Stimulated activated CD8-positive, alpha-beta memory T cell treated with anti-CD3 and anti-CD28 coated beads, Interleukin-12 subunit alpha, Interleukin-12 subunit beta, amount 100 ng/mL, for 1 hour (primary cell): ENCODE results near the gene SLC22A4.

Source experiments
- DNase-seq: peaks from one replicate; pipeline ENCODE4 v3.0.0-alpha.2; 2020; ENCODE audit warnings: low read depth

Gene SLC22A4

DNA sequence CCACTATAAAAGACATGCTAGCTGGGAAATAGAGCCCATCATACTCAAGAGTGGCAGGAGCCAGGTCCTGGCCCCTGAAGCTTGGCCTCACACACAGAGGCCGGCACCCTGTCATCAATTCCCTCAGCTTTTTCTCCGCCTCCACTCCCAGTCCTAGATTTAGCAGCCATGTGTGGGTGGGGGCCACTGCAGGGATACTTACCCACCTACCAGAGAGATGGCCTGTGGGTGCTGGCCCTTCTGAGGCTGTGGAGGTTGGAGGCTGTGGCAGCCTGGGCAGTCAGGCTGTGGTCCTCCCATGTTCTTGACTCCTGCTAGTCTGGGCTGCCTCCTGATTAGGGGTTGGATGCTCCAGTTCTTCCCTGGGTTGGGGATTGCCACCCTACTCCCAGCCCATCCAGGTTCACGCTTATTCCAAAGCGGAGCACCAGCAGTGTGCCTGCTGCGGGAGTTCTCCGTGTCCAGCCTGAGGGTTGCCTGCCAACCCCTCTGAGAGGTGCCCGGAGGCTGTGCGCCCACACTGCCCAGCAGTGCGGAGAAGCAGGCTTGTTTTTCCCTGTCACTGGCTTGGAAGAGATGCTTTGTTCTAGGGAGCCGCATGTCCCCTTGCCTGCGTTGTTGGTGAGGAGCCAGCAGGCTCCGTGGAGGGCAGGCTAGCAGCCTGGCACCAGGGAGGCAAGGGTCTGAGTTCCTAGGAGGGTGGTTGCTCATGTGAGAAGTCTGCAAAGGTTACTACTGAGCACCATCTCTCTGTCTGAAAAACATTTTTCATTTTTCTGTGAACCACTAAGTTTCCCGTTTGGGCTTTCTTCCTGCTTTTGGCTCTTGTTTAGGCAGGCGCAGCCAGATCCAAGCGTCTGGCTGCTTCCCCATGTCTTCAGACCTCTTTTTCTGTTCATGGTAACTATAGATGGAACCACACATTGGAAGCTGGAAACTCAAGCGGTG, 82.8 kb downstream of the SLC22A4 start:
- DNase-seq, result no peak

DNA sequence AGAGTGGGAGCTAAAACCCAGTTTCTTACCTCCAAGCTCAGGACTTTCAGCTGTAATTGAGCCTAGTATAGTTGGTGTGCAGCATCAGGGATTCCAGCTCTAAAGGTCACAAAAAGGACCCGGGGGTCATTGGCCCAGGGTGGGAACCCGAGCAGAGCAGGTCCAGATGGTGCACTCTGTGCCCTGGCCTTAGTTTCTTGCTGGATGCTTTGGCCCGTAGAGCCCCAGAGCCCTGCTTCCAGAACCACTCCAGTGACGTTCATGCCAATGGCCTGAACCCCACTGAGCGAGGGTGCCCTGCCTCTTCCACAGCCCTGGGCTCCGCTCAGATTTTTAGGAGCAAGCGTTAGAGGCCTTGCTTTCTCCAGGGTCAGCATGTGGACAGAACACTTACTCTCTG, 83.5 kb downstream of the SLC22A4 start:
- no peak for DNase-seq

DNA sequence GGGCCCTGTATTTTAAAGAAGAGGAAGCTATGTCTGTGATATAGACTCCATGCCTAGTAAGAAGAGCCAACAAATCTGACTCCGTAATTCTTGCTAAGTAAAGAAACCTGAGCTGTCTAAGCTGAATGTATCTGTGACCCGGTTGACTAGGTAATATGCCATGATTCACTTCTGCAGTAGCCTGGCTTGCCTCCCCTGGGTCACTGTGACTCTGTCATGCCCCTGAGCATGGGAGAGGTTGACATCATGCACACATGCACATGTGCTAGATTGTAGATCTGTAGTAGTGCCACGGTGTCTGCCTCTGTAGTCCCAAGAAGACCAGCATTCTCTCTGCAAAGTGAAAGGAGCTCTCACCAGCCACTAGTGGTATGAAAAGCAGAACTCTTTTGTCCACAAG, 84.4 kb downstream of the SLC22A4 start:
- DNase-seq, result no peak

DNA sequence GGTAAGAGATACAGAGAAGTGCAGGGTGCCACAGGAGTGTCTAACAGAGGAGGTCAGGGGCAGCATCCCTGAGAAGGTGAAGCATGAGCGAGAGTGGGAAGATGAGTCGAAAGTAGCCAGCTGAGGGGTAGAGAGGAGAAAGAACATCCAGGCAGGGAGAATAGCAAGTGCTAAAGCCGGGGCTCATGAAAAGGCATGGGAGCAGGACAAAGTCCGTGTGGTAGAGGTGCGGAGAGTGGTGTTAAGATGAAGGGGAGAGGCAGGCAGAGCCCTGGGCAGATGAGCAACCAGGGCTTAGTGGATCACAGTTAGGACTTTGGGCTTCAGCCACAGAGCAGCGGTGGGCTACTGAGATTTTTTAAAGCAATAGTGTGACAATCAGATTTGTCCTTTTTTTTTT, 85.9 kb downstream of the SLC22A4 start:
- DNase-seq, result no peak

DNA sequence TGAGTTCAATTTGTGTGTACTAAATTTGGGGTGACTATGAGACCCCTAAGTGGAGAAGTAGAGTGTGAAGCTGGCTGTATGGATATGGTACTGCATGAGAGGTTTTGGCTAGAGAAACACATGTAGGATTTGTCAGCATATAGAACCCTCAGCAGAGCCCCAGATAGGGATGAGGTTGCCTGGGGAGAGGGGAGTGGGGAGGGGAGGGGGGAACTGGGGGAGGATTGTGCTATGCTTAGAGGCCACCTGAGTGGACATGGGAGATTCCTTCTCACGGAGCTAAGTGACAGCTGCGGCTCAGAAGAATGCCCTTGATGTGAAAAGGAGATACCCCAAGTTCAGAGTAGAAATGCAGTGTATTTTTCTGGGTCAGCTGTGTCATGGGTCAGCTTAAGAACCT, 86.5 kb downstream of the SLC22A4 start:
- DNase-seq, result no peak

DNA sequence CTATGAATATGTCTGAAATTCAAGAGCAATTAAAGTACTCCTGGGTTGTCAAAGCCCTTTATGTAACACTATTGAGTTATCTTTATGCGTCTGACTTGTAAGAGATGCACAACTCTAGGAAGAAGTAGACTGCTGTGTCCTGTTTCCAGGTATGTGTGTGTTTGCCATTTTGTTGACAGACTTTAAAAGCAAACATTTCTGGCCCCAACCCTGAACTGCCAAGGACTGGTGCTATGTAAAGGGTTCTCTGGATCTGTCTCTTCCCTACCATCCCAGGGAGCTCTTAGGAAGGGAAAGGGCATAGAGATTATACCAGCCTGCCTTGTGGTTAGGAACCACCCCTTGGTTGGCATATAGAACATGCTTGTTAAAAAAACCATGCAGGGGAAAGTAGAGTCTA, 87.4 kb downstream of the SLC22A4 start:
- no peak for DNase-seq

DNA sequence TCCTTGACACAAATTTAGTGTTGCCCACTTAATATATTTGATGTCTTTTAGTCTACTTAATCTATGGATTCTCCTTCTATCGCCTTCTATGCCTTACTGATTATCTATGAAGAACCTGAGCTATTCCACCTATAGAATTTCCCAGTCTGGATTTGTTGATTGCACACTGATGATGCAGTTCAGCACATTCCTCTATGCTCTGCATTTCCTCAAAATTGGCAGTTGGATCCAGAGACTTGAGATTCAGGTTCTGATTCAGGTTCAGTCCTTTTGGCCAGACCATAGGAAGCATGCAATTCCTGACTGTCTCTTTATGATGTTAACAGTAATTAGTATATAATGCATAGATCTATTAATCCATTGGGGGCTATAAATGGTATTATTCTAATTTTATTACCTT, 89.1 kb downstream of the SLC22A4 start:
- no peak for DNase-seq

DNA sequence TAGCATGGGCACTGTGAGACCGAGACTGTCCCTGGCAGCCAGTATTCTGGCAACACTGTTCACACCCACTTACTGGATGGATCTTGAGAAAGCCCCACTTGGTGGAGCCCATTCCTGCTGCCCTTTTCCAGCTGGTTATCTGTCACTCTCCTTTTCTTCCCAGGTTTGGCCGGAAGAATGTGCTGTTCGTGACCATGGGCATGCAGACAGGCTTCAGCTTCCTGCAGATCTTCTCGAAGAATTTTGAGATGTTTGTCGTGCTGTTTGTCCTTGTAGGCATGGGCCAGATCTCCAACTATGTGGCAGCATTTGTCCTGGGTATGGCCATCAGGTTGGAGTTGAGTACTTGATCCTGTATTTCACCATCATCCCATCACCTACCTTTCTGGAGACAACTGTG, 89.8 kb downstream of the SLC22A4 start:
- no peak for DNase-seq

DNA sequence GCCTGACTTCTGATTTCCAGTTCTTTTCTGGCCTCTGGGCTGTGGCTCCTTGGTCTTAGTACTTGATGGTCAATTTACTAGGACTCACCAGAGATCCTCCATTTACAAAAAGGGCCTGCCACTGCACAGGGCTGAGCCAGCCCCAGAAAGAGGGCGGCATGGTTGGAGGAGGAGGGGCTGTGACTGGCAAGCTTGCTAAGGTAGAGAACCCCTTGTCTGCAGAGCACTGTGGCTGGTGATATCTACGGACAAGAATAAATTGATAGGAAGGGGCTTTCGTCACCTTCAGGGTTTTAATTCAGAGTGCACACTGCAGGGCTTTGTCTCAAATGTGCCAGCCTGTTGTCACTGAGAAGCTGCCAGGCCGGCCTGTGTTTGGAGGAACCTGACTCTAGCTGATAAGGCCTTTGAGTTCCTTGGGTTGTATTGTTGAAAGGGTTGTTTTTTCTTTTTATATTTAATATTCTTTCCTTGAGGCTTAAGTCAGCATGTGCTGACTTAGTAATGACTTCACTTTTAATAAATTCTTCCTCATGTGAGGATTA, 90.4 kb downstream of the SLC22A4 start:
- DNase-seq, result no peak

DNA sequence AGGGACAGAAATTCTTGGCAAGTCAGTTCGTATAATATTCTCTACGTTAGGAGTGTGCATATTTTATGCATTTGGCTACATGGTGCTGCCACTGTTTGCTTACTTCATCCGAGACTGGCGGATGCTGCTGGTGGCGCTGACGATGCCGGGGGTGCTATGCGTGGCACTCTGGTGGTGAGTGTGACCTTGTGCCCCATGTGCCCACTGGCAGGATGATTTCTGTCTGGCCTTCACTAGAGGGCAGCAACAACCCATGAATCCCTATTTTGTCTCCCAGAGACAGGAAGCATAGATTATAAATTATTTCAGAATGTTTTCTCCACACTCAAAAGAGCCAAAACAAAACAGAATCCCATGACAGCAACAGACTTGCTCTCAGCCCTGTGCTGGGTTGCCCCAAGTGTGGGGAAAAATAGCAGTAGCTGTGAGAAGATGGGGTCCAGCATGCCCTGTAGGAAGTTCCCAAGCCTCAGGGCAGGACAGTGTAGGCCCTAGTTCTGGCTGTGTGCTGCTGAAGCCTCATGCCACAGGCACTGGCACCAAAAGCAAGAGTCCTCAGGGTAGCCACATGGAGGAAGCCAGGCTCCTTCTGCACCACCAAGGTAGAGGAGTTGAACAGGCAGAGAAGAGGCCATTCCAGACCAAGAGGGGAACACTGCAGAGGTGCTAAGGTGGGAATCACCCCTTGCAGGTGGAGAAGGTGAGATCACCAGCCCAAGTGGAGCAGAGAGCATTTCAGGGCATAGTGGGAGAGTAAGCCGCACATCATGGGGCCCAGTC, 91.3 kb downstream of the SLC22A4 start:
- peak; percentile 39 for DNase-seq

DNA sequence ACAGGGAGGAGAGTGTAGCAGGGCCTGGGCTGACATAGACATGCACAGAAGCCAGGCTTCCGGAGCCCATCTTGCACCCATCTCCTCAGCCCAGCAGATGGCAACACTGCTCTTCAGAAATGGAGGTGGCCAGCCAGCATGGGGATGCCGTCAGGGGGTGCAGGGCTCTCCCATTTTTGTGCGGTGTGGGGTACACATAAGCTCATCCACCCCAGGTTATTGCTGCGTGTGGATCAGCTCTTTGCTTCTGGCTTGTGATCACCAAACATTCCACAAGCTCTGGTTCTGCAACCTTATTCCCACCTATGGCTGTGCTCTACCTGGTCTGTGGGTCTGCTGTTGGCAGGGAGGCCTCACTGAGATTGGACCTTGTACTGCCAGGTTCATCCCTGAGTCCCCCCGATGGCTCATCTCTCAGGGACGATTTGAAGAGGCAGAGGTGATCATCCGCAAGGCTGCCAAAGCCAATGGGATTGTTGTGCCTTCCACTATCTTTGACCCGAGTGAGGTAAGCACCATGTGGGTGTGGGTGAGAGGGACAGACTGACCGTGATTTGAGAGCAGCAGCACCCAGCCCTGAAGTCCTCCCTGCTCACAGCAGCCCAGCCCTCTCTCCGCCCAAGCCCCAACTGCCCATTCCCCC, 92.6 kb downstream of the SLC22A4 start:
- DNase-seq, result peak; percentile 62

DNA sequence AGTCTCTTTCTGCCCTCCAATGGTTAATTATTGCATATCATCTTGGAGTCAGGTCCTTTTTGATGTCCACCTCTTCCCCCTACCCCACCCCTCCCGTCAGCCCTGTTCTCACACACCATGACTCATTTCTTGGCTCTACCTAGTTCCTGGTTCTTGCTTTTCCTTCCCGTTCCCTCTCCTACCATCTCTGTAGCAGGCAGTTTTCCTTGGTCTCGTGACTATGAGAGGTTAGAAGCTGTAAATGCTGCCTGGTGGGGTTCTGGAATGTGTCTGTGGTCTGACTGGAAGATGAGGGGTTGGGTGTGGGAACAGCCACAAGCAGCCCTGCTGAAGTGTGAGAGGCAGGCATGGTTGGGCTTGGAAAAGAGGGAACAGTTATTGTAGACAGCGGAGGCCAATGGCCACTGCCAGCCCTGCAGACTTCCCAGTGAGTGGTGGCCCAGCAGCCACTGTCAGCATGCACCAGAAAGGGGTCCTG, 93.5 kb downstream of the SLC22A4 start:
- DNase-seq, result no peak

DNA sequence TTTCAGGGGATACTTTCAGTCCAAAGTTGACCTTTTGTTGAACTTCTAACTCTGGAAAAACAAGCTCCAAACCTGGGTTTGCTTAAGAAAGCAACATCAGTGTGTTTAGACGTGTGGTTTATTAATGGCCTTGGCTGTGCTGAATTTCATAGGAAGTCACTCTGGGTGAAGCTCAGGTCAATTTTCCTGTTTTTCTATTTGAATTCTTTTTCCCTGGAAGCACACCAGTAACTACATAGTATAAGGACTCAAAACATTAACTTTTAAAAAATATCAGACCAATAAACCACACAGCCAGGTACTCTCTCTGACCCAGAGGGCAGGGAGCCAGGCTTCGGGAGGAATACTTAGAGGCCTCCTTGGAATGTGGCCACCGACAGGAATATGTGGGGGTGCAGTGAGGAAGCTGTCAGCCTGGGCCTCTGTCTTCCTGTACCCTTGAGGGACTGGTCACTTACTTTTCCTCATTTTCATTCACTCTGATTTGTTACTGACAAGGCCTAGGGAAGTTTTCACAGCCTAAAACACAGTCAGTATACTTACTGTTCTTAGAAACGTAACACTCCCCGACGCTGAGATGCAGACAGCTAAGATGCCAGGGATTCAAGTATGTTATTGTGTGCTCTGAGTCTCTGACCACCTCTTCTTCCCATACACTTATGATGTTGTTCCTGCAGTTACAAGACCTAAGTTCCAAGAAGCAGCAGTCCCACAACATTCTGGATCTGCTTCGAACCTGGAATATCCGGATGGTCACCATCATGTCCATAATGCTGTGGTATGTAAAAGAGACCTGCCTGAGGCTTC, 94.3 kb downstream of the SLC22A4 start:
- no peak for DNase-seq

DNA sequence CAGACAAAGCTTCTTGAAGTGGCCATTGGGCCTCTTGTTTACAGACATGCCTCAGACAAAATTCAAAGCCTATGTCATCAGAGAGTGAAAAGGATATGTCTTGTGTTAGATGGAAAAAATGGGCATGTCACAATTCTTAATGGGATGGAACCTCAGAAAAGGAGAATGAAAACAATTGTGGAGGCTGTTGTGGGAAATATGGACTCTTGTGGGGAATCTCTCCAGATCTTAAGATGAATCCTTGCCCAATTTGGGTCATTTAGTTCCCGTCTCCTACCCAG, 94.8 kb downstream of the SLC22A4 start:
- DNase-seq, result no peak

DNA sequence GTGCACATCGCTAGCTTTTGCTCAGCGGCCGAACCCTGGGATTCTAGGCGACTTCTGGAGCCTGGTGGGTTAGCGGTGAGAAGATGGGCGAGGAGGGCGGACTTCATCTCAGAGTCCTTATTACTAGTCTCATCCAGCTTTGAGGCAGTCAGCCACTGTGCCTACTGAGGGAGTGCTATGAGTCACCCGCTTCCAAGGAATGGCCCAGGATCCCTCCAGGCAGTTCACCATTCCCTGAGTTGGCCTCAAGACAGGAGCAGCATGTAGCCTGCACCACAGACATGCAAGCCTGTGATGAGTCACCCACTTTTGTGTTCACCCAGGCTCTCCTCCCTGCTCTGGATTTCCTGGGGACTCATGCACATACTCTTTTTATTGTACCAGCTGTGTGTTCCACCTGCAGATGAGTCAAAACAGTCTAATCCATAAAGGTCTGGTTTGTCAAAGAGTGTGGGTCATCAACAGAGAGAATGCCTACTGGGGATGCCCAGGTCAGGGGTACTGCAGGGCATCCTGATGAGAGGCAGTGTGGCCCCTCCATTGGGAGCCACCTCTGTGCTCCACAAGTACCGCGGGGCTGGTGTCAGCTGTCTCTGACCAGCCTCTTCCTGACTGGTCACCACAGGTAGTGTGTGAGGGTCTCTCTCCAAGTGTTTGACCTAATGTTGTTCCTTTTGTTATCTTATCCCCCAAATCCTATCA, 95.5 kb downstream of the SLC22A4 start:
- DNase-seq, result no peak

DNA sequence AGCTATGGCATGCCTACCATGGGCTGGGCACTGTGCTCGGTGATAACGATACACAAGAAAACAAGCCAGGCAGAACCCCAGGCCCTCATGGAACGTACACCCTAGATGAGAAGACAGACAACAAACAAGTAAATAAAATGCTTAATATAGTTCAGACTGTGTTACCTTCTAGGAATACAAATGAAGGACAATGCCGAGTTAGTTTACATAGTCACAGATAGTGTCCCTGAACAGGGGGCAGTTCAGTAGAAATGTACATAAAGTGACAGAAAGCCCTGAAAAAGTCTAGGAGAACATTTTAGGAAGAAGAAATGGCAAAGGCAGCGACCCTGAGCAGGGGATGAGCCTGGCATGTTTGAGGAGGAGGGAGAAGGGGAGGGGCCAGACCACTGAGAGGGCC, 97.1 kb downstream of the SLC22A4 start:
- DNase-seq, result no peak

DNA sequence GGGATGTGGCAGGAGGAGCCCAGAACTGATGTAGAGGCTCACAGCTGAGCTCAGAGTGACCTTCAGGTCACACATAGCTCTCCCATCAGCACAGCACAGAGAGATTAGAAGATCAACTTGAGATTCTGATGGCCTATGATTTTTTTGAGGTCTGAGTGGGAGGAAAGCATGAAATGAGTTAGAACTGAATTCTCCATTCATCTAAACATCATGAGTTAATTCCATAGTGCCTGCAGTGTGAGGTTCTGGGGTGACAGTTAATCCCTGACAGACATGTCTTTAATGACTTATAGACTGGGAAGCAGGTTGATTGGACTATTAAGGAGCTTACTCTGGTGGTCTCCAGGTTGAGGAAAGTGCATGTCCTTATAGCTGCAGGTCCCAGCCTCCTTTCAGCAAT, 97.7 kb downstream of the SLC22A4 start:
- no peak for DNase-seq

DNA sequence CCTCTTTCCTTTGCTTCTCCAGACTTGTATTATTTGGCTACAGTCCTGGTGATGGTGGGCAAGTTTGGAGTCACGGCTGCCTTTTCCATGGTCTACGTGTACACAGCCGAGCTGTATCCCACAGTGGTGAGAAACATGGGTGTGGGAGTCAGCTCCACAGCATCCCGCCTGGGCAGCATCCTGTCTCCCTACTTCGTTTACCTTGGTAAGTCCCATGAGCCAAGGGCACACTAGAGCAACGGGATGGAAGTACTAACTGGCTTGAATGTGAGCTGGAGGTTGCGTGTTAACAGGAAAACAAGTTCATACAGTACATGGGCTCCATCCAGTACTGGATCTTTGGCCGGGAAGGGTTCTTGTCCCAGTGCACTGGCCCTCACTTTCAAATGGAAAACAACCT, 98.2 kb downstream of the SLC22A4 start:
- DNase-seq, result no peak

DNA sequence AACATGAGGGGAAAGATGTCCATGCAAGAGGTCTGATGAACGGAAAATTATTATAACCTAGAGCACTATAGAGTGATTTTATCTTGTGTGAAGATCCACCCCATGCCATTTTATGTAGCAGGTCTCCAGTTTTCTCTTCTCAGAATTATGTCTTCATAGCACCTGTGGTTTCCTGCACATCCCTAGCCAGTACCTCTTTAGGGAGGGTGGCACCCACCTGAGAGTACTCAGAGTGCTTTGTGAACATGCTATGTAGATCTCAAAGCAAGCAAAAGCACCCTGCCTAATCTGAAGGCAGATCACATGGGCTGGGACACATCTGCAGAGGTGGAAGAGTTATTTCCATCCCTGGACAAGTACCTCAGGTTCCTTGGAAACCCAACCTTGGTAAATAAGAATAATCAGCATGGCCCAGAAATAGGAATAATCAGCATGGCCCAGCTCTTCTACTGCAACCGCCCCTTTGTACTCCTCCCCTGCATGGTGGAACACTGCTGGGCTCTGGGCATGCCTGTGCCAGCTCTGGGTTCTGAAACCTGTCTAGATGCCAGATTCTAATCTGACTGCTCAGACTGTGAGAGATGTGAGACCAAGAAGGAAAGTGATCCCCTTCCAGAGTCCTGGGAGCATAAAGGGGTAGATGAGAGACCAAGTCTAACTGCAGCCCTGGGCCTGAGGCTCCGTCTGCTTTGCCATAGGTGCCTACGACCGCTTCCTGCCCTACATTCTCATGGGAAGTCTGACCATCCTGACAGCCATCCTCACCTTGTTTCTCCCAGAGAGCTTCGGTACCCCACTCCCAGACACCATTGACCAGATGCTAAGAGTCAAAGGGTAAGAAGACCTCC, 99.0 kb downstream of the SLC22A4 start:
- no peak for DNase-seq
